Activated CD4-positive, alpha-beta T cell treated with anti-CD3 and anti-CD28 coated beads, Interleukin-2, amount 50 U/mL, for 16 hours (primary cell): Measurements from ENCODE around the gene BTBD2.
"Not testable (repeated sequence)": the region's sequence is repeated elsewhere in the genome, so short reads cannot be mapped to it uniquely, and the experiment has no call there.

Source experiments
- DNase-seq: peaks from one replicate; pipeline ENCODE4 v3.0.0-alpha.2; 2020

BTBD2 gene

GRCh38 chr19:2012941-2013682, 2.4 kb downstream of the BTBD2 start:
- no peak for DNase-seq

GRCh38 chr19:2011169-2011568, 4.3 kb downstream of the BTBD2 start:
- no peak for DNase-seq

- no peak for DNase-seq
These were observed 5.3 kb downstream of the BTBD2 start for GRCh38 chr19:2010135-2010668.

- no peak for DNase-seq
These were observed 11.6 kb downstream of the BTBD2 start for GRCh38 chr19:2003874-2004273.

- no peak for DNase-seq
These were observed 15.5 kb downstream of the BTBD2 start for GRCh38 chr19:1999856-2000515.

- DNase-seq: no peak
These were observed 16.5 kb downstream of the BTBD2 start for GRCh38 chr19:1998712-1999708.

- DNase-seq: no peak
These were observed 17.9 kb downstream of the BTBD2 start for GRCh38 chr19:1997353-1998233.

- DNase-seq: peak; percentile 7
These were observed 22.7 kb downstream of the BTBD2 start for GRCh38 chr19:1992759-1993260.

GRCh38 chr19:1991018-1991913, 24.2 kb downstream of the BTBD2 start:
- no peak for DNase-seq

- DNase-seq: no peak
These were observed 25.1 kb downstream of the BTBD2 start for GRCh38 chr19:1990230-1991017.

- DNase-seq: no peak
These were observed 25.8 kb downstream of the BTBD2 start for GRCh38 chr19:1989513-1990229.

GRCh38 chr19:1988464-1988863, 27.1 kb downstream of the BTBD2 start:
- DNase-seq: not testable (repeated sequence)

- no peak for DNase-seq
These were observed 28.0 kb downstream of the BTBD2 start for GRCh38 chr19:1987197-1988187.

- DNase-seq: no peak
These were observed 29.0 kb downstream of the BTBD2 start for GRCh38 chr19:1986357-1987162.

- no peak for DNase-seq
These were observed 29.7 kb downstream of the BTBD2 start for GRCh38 chr19:1985588-1986356.

- no peak for DNase-seq
These were observed 31.2 kb downstream of the BTBD2 start for GRCh38 chr19:1984357-1984756.
